Lower leg skin (tissue), 4 donors: ENCODE measurements around the gene INHBE. TPM values are rescaled to one million over a fixed set of nuclear protein-coding genes. Genes with fewer than 3 reads are reported as not detected.

Source experiments
- DNase-seq, 2 donors: peaks; one replicate each; pipeline ENCODE4 v3.0.0-alpha.2; 2019; ENCODE audit warnings: low spot score in 2 of 2
- H3K4me3 ChIP-seq: fragments of 200-600 bp; sonication (generic); 2 replicates; pipeline ENCODE4 v1.5.1; 2017; ENCODE audit warnings: mild to moderate bottlenecking, low read depth; ENCODE audit not compliant: poor library complexity, severe bottlenecking
- CTCF ChIP-seq, 3 donors: fragments of 450-650 bp; IDR thresholded peaks; one replicate each; pipeline ENCODE4 v1.5.1; 2016; ENCODE audit warnings: antibody characterized with exemption in 3 of 3, mild to moderate bottlenecking in 3 of 3, moderate library complexity in 2 of 3
- POLR2A ChIP-seq, 2 donors: fragments of 450-650 bp; IDR thresholded peaks; one replicate each; pipeline ENCODE4 v1.6.1; 2016 to 2017; ENCODE audit warnings: antibody characterized with exemption in 2 of 2, mild to moderate bottlenecking in 1 of 2, moderate library complexity in 1 of 2
- WGBS, 2 donors: methylation state at CpG; one replicate each; pipeline ENCODE4 v1.1.5; 2018; 5-methylcytosine and 5-hydroxymethylcytosine counted together
- intact Hi-C: fragments of 100-400 bp; cut with DNase I; formaldehyde crosslinking; loops from one replicate; pipeline ENCODE4 v1.15.0; 2023; ENCODE audit warnings: low total_unique reads
- total RNA-seq, 4 donors: library from RNA; depleted of rRNA; stranded (reverse); fragments of >200 nt; gene quantifications; one replicate each; pipeline ENCODE4 v1.1.0, GENCODE V29; 2016

The INHBE gene
- total RNA-seq, 4 donors from 2014 or later: not detected

GRCh38 chr12:57430931-57431566, 24.1 kb upstream of the INHBE start, which contains the start of gene R3HDM2:
R3HDM2 (minus strand) TSS chr12:57431043; CDS start chr12:57310428, 120,615 bp downstream.
- H3K4me3 ChIP-seq: peak within 1 kb of the TSS; percentile 45
- TF ChIP-seq POLR2A (IDR thresholded peaks at IDR 0.05) (peak in 1 of 2 donors; percentile 70), CTCF (IDR thresholded peaks at IDR 0.05) (no peak)
- 1 to 2% methylated on average over 41 of the region's 41 CpGs for WGBS, 2 donors
- peak; percentile 95 to 99 for DNase-seq
- intact Hi-C loops: no loop called here

DNA sequence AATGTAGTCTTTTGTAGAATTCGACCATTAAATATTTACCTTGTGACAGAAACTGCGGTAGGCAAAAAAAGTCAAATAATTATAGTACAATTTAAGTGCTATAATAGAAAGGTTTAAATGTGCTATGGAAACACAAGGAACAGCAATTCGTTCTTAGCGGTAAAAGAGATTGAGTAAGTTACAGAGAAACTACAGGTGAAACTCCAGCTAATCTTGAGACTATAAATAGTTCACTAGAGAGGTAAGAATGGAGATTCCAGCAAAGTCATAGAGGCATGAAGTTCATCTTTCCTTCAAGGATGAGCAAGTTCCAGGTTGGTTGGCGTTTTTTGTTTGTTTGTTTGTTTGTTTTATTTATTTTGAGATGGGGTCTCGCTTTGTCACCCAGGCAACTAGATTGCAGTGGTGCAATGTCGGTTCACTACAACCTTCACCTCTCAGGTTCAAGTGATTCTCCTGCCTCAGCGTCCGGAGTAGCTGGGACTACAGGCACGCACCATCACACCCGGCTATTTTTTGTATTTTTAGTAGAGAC, 23.4 kb upstream of the INHBE start:
- peak in 1 of 2 donors; percentile 34 for DNase-seq
- H3K4me3 ChIP-seq: no peak overlapping the region
- intact Hi-C loops: no loop called here
- 86 to 89% methylated on average over 11 of the region's 11 CpGs for WGBS, 2 donors
- TF ChIP-seq POLR2A (IDR thresholded peaks at IDR 0.05): no peak
- no peak for TF ChIP-seq CTCF (IDR thresholded peaks at IDR 0.05)

- no peak overlapping the region for H3K4me3 ChIP-seq
- DNase-seq: no peak
- TF ChIP-seq CTCF (IDR thresholded peaks at IDR 0.05) (no peak), POLR2A (IDR thresholded peaks at IDR 0.05) (no peak)
- 63 to 96% methylated on average over 3 of the region's 3 CpGs for WGBS, 2 donors
- intact Hi-C loops: no loop called here
Measured at GRCh38 chr12:57433370-57433769, 21.7 kb upstream of the INHBE start.

DNA sequence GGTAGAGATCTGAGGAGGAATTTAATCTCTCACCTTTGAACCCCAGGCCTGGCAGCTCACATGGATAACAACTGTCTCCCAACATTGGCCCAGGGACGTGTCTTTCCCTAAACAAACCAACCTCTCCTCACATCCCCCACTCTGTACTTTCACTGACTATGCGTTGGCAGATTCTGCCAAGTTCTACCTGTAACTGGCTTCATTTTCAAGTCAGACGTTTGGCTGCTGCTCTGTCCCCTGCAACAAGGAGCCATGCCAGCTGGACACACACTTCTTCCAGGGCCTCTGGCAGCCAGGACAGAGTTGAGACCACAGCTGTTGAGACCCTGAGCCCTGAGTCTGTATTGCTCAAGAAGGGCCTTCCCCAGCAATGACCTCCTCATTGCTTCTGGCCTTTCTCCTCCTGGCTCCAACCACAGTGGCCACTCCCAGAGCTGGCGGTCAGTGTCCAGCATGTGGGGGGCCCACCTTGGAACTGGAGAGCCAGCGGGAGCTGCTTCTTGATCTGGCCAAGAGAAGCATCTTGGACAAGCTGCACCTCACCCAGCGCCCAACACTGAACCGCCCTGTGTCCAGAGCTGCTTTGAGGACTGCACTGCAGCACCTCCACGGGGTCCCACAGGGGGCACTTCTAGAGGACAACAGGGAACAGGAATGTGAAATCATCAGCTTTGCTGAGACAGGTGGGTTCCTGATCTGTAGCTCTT, 20.4 kb upstream of the INHBE start, which contains the start of gene INHBC:
TSS of gene INHBC (plus strand) at position 268 of the 707 bp plus-strand sequence. CDS start at position 371, 103 bp downstream.
- TF ChIP-seq CTCF (IDR thresholded peaks at IDR 0.05) (no peak), POLR2A (IDR thresholded peaks at IDR 0.05) (no peak)
- H3K4me3 ChIP-seq: no peak within 1 kb of the TSS
- DNase-seq: peak in 1 of 2 donors; percentile 77
- 84 to 85% methylated on average over 7 to 8 of the region's 8 CpGs for WGBS, 2 donors
- intact Hi-C loops: no loop called here

DNA sequence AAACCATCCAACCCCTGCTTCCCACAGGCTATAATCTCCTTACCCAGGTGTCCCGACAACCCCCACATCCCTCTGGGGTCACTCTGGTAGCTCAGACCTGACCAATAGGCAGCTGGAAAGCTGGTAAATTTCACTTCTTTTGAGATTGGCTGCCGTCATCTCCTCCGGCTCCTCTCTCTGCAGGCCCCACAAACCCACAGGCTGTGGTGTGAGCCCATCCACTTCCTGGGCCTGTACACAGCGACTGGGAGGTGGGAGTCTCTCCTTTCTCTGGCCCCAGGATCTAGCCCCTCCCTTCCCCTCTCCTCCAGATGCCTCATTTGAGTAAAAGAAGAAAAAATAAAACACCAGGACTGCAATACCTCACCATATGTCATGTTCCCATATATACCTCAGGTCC, 19.8 kb upstream of the INHBE start:
- 75 to 77% methylated on average over 4 of the region's 4 CpGs for whole genome bisulfite sequencing, 2 donors
- no peak for TF ChIP-seq CTCF (IDR thresholded peaks at IDR 0.05)
- no peak for TF ChIP-seq POLR2A (IDR thresholded peaks at IDR 0.05)
- intact Hi-C loops: no loop called here
- DNase-seq: no peak
- no peak overlapping the region for H3K4me3 ChIP-seq
